T47D (cell line): Measurements from ENCODE around the gene BST2.
A peak's percentile ranks its signal among the peaks of the same experiment; 100 is the strongest.

Experiments used
- DNase-seq, 2 experiments: peaks; one replicate each; pipeline versions ENCODE4 v3.0.0 to v3.0.0-alpha.2; 2011 to 2012; ENCODE audit warnings: low read depth in 1 of 2, low spot score in 1 of 2
- JUND ChIP-seq: IDR thresholded peaks from 2 replicates; pipeline ENCODE4 v1.6.1; 2012; ENCODE audit warnings: low read depth
- in situ Hi-C: cut with HindIII; loops from 2 replicates; pipeline ENCODE4 v1.10.0; 2016; ENCODE audit warnings: low sequenced_read_pairs, low pct_unique_long_range_greater_than_20kb

BST2 gene, protein sequence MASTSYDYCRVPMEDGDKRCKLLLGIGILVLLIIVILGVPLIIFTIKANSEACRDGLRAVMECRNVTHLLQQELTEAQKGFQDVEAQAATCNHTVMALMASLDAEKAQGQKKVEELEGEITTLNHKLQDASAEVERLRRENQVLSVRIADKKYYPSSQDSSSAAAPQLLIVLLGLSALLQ

DNA sequence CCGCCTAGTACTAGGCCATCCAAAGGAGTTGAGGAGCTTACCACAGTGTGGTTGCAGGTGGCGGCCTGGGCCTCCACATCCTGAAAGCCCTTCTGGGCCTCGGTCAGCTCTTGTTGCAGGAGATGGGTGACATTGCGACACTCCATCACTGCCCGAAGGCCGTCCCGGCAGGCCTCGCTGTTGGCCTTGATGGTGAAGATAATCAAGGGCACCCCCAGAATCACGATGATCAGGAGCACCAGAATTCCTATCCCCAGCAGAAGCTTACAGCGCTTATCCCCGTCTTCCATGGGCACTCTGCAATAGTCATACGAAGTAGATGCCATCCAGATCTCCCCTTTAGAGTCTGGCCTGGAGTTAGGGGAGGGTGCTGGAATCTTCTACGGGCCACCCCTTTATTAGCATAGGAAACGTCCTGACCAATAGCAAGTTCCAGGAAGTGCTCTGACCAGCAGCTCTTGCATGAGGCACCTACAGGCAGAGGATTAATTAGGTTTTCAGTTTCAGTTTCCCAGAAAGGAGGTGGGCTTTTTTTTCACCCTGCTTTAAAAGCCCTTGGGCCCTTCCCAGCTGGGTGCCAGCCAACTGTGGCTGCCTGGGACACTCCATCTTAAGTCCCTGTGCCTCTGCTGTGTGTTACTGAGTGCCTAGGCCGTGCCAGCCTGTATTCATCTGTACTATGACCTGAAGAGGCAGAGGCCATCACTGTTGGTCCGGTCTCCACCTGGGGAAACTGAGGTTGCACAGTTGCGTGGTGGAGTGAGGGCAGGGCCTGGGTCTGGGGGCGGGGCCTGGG is at the start of gene BST2:
BST2 (minus strand) TSS at position 381 of the 796 bp plus-strand sequence; CDS start at position 326, 55 bp downstream.
- in situ Hi-C loops = no loop called here
- DNase-seq = peak; percentile 89 to 94
- no peak for TF ChIP-seq JUND

DNA sequence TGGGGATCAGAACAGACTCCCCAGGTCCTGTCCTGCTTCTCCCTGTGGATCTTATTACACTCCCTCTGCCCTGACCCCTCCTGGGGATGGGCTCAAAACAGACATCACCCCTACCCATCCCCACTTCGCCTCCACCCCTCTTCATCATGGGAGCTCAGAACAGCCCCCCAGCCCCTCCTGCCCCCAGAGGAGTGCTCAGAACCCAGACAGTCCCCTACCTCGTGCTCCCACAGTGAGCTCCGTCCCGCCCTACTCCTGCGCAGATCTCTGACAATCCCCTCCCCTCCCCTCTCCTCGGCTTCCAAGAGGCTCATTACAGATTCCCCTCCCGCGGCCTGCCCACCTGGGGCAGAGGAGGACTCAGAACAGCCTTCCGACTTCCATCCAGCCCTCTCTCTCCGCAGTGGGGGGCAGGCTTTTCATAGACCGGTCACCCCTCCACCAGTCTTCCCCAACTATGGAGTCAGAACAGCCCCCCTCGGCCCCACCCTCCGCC is 49.2 kb upstream of the BST2 start:
- DNase-seq = no peak

DNA sequence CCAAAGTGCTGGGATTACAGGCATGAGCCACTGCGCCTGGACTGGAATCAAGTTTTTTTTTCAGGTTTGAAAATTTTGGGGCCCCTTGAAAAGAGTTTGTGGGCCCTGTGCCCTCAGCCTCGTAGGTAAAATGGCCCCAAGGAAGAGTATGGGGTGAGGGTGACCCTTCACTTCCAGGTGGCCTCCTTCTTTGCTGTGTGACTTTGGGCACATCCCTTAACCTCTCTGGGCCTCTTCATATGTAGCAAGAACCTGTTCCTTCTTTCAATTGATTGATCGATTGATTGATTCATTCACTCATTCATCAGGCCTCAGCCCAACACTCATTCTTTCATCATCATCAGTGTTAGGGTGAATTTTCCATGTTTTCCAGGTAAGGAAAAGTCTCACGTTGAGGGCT is 46.4 kb upstream of the BST2 start:
- DNase-seq = no peak
- in situ Hi-C loops = no loop called here
- TF ChIP-seq JUND = no peak

More for the DNA sequence above, 49.2 kb upstream of the BST2 start:
- in situ Hi-C loops = no loop called here
- TF ChIP-seq JUND = no peak

DNA sequence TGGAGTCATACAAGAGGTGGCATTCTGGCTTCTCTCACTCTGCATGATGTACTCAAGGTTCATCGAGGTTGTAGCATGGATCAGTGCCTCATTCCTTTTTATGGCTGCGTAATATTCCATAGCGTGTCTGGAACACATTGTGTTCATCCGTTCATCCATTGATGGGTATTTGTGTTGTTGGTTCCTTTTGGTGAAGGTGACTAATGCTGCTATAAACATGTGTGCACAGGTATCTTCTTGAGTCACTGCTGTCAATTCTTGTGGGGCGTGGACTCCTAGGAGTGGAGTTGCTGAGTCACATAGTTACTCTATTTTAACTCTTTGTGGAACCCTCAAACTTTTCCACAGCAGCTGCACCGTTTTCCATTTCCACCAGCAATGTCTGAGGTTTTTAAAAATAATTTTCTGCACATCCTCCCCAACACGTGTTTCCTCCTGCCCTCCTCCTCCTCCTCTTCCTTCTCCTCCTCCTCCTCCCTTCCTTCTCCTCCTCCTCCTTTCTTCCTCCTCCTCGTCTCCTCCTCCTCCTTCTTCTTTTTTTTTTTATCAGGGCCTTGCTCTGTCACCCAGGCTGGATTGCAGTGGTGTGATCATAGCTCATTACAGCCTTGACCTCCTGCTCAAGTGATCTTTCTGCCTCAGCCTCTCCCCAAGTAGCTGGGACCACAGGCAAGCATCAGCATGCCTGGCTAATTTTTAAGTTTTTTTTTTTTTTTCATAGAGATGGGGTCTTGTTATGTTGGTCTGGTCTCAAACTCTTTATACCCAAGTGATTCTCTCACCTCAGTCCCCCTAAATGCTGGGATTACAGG is 45.0 kb upstream of the BST2 start:
- peak in 1 of 2 experiments; percentile 51 for DNase-seq
- no peak for TF ChIP-seq JUND
- in situ Hi-C loops = no loop called here

DNA sequence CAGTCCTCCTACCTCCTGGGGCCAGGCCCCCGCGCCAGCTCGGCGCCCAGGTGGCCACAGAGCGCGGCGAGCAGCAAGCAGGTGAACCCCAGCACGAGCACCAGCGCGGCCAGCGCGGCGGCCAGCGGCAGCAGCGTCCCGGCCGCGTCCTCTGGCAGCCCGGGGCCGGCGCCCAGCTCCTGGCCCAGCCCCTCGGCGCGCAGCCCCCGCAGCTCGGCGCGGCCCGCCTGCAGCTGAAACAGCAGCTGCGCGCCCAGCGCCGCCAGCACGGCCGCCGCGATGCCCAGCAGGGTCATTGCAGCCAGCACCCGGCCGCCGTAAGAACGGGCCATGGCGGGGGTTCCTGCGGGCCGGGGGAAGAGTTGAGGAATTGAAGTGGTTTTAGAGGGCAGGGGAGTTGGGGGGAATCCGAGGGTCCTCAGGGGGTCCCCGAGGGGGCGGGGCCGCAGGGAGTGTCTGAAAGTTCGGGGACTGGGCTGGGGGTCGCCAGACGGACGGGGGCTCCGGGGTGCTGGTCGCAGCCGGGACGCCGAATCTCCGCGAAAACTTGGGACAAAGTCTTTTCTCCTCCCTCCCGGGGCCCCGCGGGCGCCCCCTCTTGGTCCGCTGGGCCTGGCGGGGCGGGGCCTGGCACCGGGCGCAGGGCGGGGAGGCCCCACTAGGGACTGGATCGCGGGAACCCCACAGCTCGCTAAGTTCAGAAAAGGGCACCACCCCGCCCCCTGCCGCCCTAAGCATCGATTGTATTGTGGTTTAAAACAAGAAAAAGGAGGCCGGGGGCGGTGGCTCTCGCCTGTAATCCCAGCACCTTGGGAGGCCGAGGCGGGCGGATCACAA is 42.9 kb upstream of the BST2 start, which contains the start of gene TMEM221:
TMEM221 (minus strand) TSS at position 538 of the 837 bp plus-strand sequence; CDS start at position 332, 206 bp downstream.
- no peak for TF ChIP-seq JUND
- peak in 1 of 2 experiments; percentile 53 for DNase-seq
- in situ Hi-C loops = no loop called here

DNA sequence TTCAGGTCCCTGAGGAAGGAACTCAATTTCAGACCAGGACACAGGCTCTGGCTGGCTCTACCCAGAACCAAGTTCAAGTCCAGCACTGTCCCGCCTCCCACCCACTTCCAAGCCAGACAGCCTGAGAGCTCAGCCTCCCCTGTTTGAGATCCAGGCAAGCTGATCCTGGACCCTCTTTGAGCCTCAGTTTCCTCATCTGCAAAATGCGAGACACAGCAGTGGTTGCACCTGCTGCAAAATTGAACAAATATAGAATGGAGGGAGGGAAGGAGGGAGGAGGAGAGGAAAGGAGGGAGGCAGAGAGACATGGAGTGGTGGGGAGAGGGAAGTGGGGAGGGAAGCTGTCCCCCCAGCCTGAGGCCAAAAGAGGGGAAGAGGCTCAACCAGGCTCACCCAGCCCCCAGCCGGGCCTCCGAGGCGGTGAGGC is 42.3 kb upstream of the BST2 start:
- in situ Hi-C loops = no loop called here

DNA sequence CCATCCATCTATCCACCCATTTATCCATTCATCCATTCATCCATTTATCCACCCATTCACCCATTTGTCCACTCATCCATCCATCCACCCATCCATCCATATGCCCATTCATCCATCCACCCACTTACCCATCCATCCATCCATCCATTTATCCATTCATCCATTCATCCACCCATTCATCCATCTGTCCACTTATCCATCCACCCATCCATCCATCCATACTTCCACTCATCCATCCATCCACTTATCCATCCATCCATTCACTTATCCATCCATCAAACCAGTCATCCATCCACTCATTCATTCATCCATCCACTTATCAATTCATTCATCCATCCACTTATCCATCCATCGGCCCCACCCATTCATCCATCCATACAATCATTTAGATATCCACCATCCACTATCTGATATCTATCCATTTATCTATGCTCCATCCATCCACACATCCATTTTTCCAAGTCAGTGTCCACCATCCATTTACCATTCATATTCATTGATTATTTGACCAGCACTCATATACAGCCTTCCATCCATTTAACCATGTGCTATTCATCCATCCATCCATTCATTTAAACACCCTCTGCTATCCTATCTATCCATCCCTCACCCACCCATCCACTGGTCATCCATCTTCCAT is 40.2 kb upstream of the BST2 start:
- in situ Hi-C loops = no loop called here
- no peak for DNase-seq
- no peak for TF ChIP-seq JUND

More for the DNA sequence above, 42.3 kb upstream of the BST2 start:
- no peak for DNase-seq
- TF ChIP-seq JUND = no peak

DNA sequence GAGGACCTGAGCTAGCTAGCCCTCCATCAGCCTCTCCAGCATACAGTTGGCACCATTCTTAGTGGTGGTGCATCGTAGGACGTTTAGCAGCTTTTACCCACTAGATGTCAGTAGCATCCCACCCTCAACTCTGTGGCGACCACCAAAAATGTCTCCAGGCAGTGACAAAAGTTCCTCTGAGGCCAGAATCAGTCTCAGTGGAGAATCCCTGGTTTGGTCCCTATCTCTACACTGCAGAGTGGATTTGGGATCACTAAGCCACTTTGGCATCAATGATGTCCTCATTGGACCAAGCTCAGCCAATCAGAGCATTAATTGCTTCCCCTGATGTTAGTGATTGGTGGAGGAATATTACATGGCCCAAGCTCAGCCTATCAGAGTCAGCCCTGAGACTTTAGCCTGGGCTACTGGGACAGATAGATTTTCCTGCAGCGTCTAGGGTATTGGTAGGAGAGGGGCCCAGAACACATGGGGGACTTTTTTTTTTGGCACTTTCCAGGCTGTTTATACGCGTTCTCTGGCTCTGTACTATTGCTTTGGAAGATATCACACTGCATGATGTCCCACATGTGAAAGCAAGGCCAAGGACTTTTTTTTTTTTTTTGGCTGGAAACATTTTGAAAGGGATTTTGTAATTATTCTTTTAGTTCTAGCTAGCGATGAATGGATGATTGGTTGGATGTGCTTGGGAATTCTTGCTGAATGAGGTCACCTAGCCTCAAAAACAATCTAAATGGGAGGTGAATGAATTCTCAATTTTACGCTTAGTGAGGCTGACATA is 36.0 kb upstream of the BST2 start:
- peak in 1 of 2 experiments; percentile 23 for DNase-seq
- in situ Hi-C loops = no loop called here
- no peak for TF ChIP-seq JUND

DNA sequence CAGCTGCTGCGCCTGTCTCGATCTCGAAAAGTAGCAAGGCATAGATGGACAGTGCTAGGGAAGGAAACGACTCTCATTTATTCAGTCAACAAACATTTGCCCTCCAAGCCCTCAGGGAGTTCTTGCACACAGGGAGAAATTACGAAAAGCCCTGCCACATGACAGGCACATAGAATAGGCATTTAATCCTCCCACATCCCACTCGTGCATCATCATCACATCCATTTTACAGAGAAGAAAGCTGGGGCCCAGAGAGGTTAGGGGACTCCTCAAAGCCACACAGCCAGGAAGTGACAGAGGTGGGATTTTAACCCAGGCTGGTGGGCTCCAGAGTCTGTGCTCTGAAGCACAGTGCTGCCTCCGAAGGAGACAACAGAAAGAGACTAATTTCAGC is 31.4 kb upstream of the BST2 start:
- no peak for DNase-seq
- in situ Hi-C loops = no loop called here
- no peak for TF ChIP-seq JUND

DNA sequence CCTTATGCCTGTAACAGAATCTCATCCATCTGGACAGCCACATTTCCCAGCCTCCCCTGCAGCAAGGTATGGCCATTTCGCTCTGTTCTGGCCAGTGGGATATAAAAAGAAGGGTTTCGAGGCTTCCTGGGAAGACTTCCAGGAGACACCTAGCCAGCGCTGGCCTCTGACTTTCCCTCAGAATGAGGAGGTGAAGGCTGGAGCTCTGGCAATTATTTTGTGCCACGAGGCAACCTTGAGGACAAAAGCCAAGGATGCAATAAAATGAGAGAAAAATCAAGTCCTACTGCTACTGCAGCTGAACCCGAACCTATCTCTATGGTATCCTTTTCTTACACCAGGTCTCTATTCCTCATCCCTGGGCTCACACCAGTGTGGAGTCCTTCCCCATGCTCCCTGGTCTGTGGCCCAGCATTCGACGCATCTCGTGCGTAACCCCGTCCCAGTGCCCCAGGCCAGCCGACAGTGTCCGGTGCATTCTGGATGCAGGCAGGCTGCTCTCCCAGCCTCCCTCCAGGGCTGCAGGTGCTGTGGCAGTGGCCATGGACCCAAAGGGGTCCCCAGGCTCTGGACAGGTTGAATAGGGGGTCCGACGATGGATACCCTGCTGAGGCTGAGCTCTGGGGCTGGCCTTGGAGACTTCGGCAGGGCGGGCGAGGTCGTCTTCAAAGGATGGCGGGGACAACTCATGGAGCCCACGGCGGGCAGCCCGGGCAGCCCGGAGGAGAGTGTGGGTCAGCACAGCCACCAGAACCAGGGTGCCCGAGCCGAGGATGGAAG is 30.9 kb upstream of the BST2 start:
- in situ Hi-C loops = no loop called here
- no peak for TF ChIP-seq JUND

More for the DNA sequence above, 30.9 kb upstream of the BST2 start:
- DNase-seq = no peak
